CD14-positive monocyte (primary cell): Measurements from ENCODE around the gene S100P. TPM values are rescaled to one million over a fixed set of nuclear protein-coding genes. Genes with fewer than 3 reads are reported as not detected.
"Not testable (repeated sequence)": the region's sequence is repeated elsewhere in the genome, so short reads cannot be mapped to it uniquely, and the experiment has no call there.

Experiments
- DNase-seq, 3 donors: peaks; one replicate each; pipeline ENCODE4 v3.0.0-alpha.2; 2011 to 2022
- H2AFZ ChIP-seq: 2 replicates; pipeline ENCODE4 v1.6.0; 2012; ENCODE audit warnings: mild to moderate bottlenecking, low read depth, low read length, inconsistent platforms; ENCODE audit not compliant: insufficient read depth, poor library complexity, severe bottlenecking
- H3K27ac ChIP-seq, 2 donors: 1 replicate in 1 of 2; 2 replicates in 1 of 2; pipeline ENCODE4 v1.5.1; 2012 to 2013; ENCODE audit warnings: low read length in 2 of 2, control low read depth in 1 of 2, inconsistent platforms in 1 of 2, low read depth in 1 of 2, mild to moderate bottlenecking in 1 of 2
- H3K27me3 ChIP-seq, 2 donors: one replicate each; pipeline versions ENCODE4 v1.6.0 to v1.6.1; 2011 to 2013; ENCODE audit warnings: low read length in 2 of 2; ENCODE audit not compliant: control insufficient read depth in 2 of 2, insufficient read depth in 2 of 2
- H3K36me3 ChIP-seq, 2 donors: replicated peaks in 1 of 2; 1 replicate in 1 of 2; 2 replicates in 1 of 2; pipeline versions ENCODE4 v1.5.1 to v1.6.1; 2012 to 2013; ENCODE audit warnings: low read length in 2 of 2, control low read depth in 1 of 2, inconsistent platforms in 1 of 2, mild to moderate bottlenecking in 1 of 2; ENCODE audit not compliant: insufficient read depth in 2 of 2, control insufficient read depth in 1 of 2
- H3K4me1 ChIP-seq, 2 donors: 1 replicate in 1 of 2; 2 replicates in 1 of 2; pipeline versions ENCODE4 v1.5.1 to v1.6.1; 2012 to 2013; ENCODE audit warnings: low read length in 2 of 2, control low read depth in 1 of 2, inconsistent platforms in 1 of 2, mild to moderate bottlenecking in 1 of 2, moderate library complexity in 1 of 2; ENCODE audit not compliant: insufficient read depth in 2 of 2, control insufficient read depth in 1 of 2
- H3K4me2 ChIP-seq: replicated peaks from 2 replicates; pipeline ENCODE3; 2012; ENCODE audit warnings: low read length, moderate library complexity, mild to moderate bottlenecking; ENCODE audit not compliant: poor library complexity, severe bottlenecking; ENCODE audit errors: extremely low read depth
- H3K4me3 ChIP-seq, 3 experiments: fragments of 200-600 bp in 1 of 3; sonication (generic) in 1 of 3; replicated peaks in 1 of 3; 1 replicate in 2 of 3; 2 replicates in 1 of 3; pipeline ENCODE4 v1.5.1; 2011 to 2013; ENCODE audit warnings: low read length in 3 of 3, mild to moderate bottlenecking in 3 of 3, control low read depth in 2 of 3, low read depth in 2 of 3, inconsistent platforms in 1 of 3, moderate library complexity in 1 of 3
- H3K79me2 ChIP-seq: 2 replicates; pipeline ENCODE4 v1.6.0; 2012; ENCODE audit warnings: mild to moderate bottlenecking, control low read depth, inconsistent platforms, low read length, moderate library complexity; ENCODE audit not compliant: insufficient read depth
- H3K9ac ChIP-seq: 2 replicates; pipeline ENCODE4 v1.6.0; 2017; ENCODE audit warnings: low read length, mild to moderate bottlenecking; ENCODE audit not compliant: insufficient read depth, poor library complexity, severe bottlenecking
- H3K9me3 ChIP-seq, 2 donors: replicated peaks in 1 of 2; 1 replicate in 1 of 2; 2 replicates in 1 of 2; pipeline versions ENCODE4 v1.5.1 to v1.6.1; 2012 to 2013; ENCODE audit warnings: low read length in 2 of 2, control low read depth in 1 of 2; ENCODE audit not compliant: control insufficient read depth in 1 of 2, insufficient read depth in 1 of 2
- H4K20me1 ChIP-seq: 2 replicates; pipeline ENCODE4 v1.6.0; 2012; ENCODE audit warnings: mild to moderate bottlenecking, low read length, control low read depth, moderate library complexity; ENCODE audit not compliant: insufficient read depth
- H3K27ac Mint-ChIP-seq, 7 donors: one replicate each; pipeline ENCODE4 v1.8.0; 2020; ENCODE audit warnings: mild to moderate bottlenecking in 7 of 7, mixed read lengths in 7 of 7, moderate library complexity in 6 of 7, inconsistent platforms in 2 of 7
- H3K27me3 Mint-ChIP-seq, 3 donors: one replicate each; pipeline ENCODE4 v1.8.0; 2021 to 2022; ENCODE audit warnings: low read depth in 3 of 3, mild to moderate bottlenecking in 3 of 3, mixed read lengths in 3 of 3, moderate library complexity in 3 of 3, inconsistent platforms in 1 of 3
- H3K36me3 Mint-ChIP-seq, 2 donors: one replicate each; pipeline ENCODE4 v1.8.0; 2020; ENCODE audit warnings: mixed read lengths in 2 of 2, inconsistent platforms in 1 of 2, mild to moderate bottlenecking in 1 of 2
- H3K4me1 Mint-ChIP-seq: one replicate; pipeline ENCODE4 v1.8.0; 2020; ENCODE audit warnings: mild to moderate bottlenecking, mixed read lengths
- H3K4me3 Mint-ChIP-seq, 2 donors: one replicate each; pipeline ENCODE4 v1.8.0; 2020; ENCODE audit warnings: mild to moderate bottlenecking in 2 of 2, mixed read lengths in 2 of 2, moderate library complexity in 1 of 2
- H3K9me3 Mint-ChIP-seq, 7 donors: one replicate each; pipeline ENCODE4 v1.8.0; 2020 to 2022; ENCODE audit warnings: mixed read lengths in 7 of 7, mild to moderate bottlenecking in 6 of 7, moderate library complexity in 6 of 7, inconsistent platforms in 2 of 7
- WGBS: methylation state at CpG from one replicate; pipeline ENCODE4 v1.1.5; 2013; ENCODE audit warnings: missing lambda C conversion rate; ENCODE audit not compliant: insufficient coverage; 5-methylcytosine and 5-hydroxymethylcytosine counted together
- intact Hi-C, 2 donors: fragments of 100-400 bp; cut with micrococcal nuclease; formaldehyde crosslinking; loops; one replicate each; pipeline versions ENCODE4 v1.15.0 to v1.15.1; 2023
- polyA plus RNA-seq, 3 donors: library from polyadenylated mRNA; depleted of rRNA in 1 of 3; unstranded in 2 of 3; stranded (reverse) in 1 of 3; fragments of 300-500 nt in 2 of 3; fragments of >200 nt in 1 of 3; fragmentation: Illumina TruSeq in 2 of 3; gene quantifications; 1 replicate in 2 of 3; 2 replicates in 1 of 3; pipeline ENCODE4 v1.2.3, GENCODE V29; 2012 to 2021
- TF ChIP-seq, protein P1 (sequence below): fragments of 200-600 bp; IDR thresholded peaks from one replicate; pipeline ENCODE4 v1.8.0; 2022; ENCODE audit warnings: antibody characterized with exemption, mild to moderate bottlenecking

The S100P gene
- polyA plus RNA-seq, 3 donors, result 13.6 to 71.2 (median 29.3) TPM

DNA sequence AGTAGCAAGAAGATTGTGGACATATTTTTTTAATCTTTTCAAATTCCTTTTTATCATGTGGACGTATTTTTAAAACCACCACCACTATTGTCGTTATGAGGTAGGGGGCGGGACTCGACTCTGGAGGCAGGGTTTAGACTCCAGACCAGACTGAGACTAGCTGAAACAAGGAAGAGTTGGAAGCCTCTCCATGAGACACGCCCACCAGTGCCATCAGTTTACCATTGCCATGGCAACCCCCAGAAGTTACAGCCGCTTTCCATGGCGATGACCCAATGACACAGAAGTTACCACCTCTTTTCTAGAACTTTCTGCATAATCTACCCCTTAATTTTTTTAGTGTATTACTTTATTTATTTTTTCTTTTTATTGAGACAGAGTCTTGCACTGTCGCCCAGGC is 44.5 kb upstream of the S100P start:
- Mint-ChIP-seq H3K27ac (no peak overlapping the region), H3K4me3 (no peak overlapping the region), H3K27me3 (peaks cover 2 to 12% (median 2%) of the 10 kb centered on the region in 3 donors), H3K9me3 (peaks cover 2 to 15% (median 10%) of the 10 kb centered on the region in 7 donors), H3K36me3 (no peaks in the 10 kb centered on the region), H3K4me1 (no peaks in the 10 kb centered on the region)
- Histone ChIP-seq H3K4me2 (no peak overlapping the region), H2AFZ (no peak overlapping the region), H3K27ac (no peak overlapping the region), H3K79me2 (no peaks in the 10 kb centered on the region), H3K9me3 (no peaks in the 10 kb centered on the region), H4K20me1 (no peaks in the 10 kb centered on the region), H3K4me1 (no peaks in the 10 kb centered on the region), H3K36me3 (no peaks in the 10 kb centered on the region), H3K4me3 (no peak overlapping the region), H3K9ac (no peak overlapping the region), H3K27me3 (no peaks in the 10 kb centered on the region)
- no peak for DNase-seq
- intact Hi-C loops, result no loop called here
- TF ChIP-seq, protein P1, sequence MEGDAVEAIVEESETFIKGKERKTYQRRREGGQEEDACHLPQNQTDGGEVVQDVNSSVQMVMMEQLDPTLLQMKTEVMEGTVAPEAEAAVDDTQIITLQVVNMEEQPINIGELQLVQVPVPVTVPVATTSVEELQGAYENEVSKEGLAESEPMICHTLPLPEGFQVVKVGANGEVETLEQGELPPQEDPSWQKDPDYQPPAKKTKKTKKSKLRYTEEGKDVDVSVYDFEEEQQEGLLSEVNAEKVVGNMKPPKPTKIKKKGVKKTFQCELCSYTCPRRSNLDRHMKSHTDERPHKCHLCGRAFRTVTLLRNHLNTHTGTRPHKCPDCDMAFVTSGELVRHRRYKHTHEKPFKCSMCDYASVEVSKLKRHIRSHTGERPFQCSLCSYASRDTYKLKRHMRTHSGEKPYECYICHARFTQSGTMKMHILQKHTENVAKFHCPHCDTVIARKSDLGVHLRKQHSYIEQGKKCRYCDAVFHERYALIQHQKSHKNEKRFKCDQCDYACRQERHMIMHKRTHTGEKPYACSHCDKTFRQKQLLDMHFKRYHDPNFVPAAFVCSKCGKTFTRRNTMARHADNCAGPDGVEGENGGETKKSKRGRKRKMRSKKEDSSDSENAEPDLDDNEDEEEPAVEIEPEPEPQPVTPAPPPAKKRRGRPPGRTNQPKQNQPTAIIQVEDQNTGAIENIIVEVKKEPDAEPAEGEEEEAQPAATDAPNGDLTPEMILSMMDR, result no peak
- WGBS, result 94% methylated on average over 2 of the region's 8 CpGs

DNA sequence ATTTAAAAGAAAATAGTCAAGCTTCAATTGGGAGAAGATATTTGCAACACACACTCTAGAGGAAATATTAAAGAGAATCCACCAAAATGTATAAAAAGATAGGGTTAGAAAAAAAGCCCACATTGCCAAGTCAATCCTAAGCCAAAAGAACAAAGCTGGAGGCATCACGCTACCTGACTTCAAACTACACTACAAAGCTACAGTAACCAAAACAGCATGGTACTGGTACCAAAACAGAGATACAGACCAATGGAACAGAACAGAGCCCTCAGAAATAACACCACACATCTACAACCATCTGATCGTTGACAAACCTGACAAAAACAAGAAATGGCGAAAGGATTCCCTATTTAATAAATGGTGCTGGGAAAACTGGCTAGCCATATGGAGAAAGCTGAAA is 39.5 kb upstream of the S100P start:
- H3K36me3 ChIP-seq, H4K20me1 ChIP-seq, H3K4me2 ChIP-seq, H3K4me3 ChIP-seq, H3K9me3 ChIP-seq, H3K36me3 Mint-ChIP-seq, intact Hi-C loops, H3K9ac ChIP-seq, H3K27ac ChIP-seq, H3K79me2 ChIP-seq, H2AFZ ChIP-seq, H3K4me1 Mint-ChIP-seq, DNase-seq, H3K4me3 Mint-ChIP-seq: not testable (repeated sequence)
- no CpG with 5 or more reads among the region's 3 CpGs for WGBS
- peaks cover 4 to 11% of the 10 kb centered on the region in 2 donors for H3K4me1 ChIP-seq
- peaks cover 4 to 29% (median 16%) of the 10 kb centered on the region in 3 donors for H3K27me3 Mint-ChIP-seq
- H3K27ac Mint-ChIP-seq, result peak overlapping the region in 1 of 7 donors; percentile 27
- H3K9me3 Mint-ChIP-seq, result peaks cover 0 to 13% (median 7%) of the 10 kb centered on the region in 7 donors
- H3K27me3 ChIP-seq, result peaks cover 7 to 22% of the 10 kb centered on the region in 2 donors

DNA sequence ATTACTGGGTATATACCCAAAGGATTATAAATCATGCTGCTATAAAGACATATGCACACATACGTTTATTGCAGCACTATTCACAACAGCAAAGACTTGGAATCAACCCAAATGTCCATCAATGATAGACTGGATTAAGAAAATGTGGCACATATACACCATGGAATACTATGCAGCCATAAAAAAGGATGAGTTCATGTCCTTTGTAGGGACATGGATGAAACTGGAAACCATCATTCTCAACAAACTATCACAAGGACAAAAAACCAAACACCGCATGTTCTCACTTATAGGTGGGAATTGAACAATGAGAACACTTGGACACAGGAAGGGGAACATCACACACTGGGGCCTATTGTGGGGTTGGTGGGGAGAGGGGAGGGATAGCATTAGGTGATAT is 38.4 kb upstream of the S100P start:
- H2AFZ ChIP-seq, H3K9me3 ChIP-seq, H3K4me3 Mint-ChIP-seq, H3K36me3 ChIP-seq, H3K79me2 ChIP-seq, H4K20me1 ChIP-seq, H3K4me2 ChIP-seq, H3K27ac ChIP-seq, H3K36me3 Mint-ChIP-seq, H3K4me3 ChIP-seq, DNase-seq, intact Hi-C loops, H3K27ac Mint-ChIP-seq, H3K9ac ChIP-seq: not testable (repeated sequence)
- Histone ChIP-seq H3K27me3 (peaks cover 13 to 33% of the 10 kb centered on the region in 2 donors), H3K4me1 (peaks cover 5 to 11% of the 10 kb centered on the region in 2 donors)
- WGBS, result no CpG with 5 or more reads among the region's 2 CpGs
- peaks cover 4 to 40% (median 25%) of the 10 kb centered on the region in 3 donors for H3K27me3 Mint-ChIP-seq
- peaks cover 0 to 13% (median 5%) of the 10 kb centered on the region in 7 donors for H3K9me3 Mint-ChIP-seq
- H3K4me1 Mint-ChIP-seq, result peaks cover 11% of the 10 kb centered on the region
